ENCODE measurements around the gene IQCH.
"Not testable (repeated sequence)": the region's sequence is repeated elsewhere in the genome, so short reads cannot be mapped to it uniquely, and the experiment has no call there.

The IQCH gene

GRCh38 chr15:67256051-67256450 lies 1.5 kb downstream of the IQCH start:
- no peak overlapping the region for H3K27ac ChIP-seq
- no peaks in the 10 kb centered on the region for H3K9me3 ChIP-seq
- peaks cover 21% of the 10 kb centered on the region for H3K27me3 ChIP-seq
- H3K4me1 ChIP-seq (ENCODE audit: control insufficient read depth in 1 of 2, insufficient read depth in 1 of 2, low read depth in 1 of 2, low read length in 1 of 2): peaks cover 25 to 27% of the 10 kb centered on the region in 2 experiments
- TF ChIP-seq CTCF (IDR thresholded peaks at IDR 0.05): no peak
- no peaks in the 10 kb centered on the region for H3K36me3 ChIP-seq
- no peak overlapping the region for H3K4me3 ChIP-seq (ENCODE audit: low read depth in 1 of 2, low read length in 1 of 2)

GRCh38 chr15:67258412-67258811 lies 3.8 kb downstream of the IQCH start:
- H3K9me3 ChIP-seq; H3K4me3 ChIP-seq (ENCODE audit: low read depth in 1 of 2, low read length in 1 of 2); H3K27ac ChIP-seq; H3K36me3 ChIP-seq: not testable (repeated sequence)
- H3K27me3 ChIP-seq: peaks cover 21% of the 10 kb centered on the region
- H3K4me1 ChIP-seq (ENCODE audit: control insufficient read depth in 1 of 2, insufficient read depth in 1 of 2, low read depth in 1 of 2, low read length in 1 of 2): peaks cover 16 to 17% of the 10 kb centered on the region in 2 experiments

- Histone ChIP-seq H3K4me1 (ENCODE audit: control insufficient read depth in 1 of 2, insufficient read depth in 1 of 2, low read depth in 1 of 2, low read length in 1 of 2) (peaks cover 6 to 10% of the 10 kb centered on the region in 2 experiments), H3K36me3 (no peaks in the 10 kb centered on the region), H3K4me3 (ENCODE audit: low read depth in 1 of 2, low read length in 1 of 2) (no peak overlapping the region), H3K9me3 (no peaks in the 10 kb centered on the region), H3K27me3 (peaks cover 21% of the 10 kb centered on the region), H3K27ac (no peak overlapping the region)
- no peak for TF ChIP-seq CTCF (IDR thresholded peaks at IDR 0.05)
These were observed 4.8 kb downstream of the IQCH start for GRCh38 chr15:67259379-67259778.

GRCh38 chr15:67259806-67260205 lies 5.2 kb downstream of the IQCH start:
- no peak overlapping the region for H3K4me3 ChIP-seq (ENCODE audit: low read depth in 1 of 2, low read length in 1 of 2)
- peaks cover 5 to 8% of the 10 kb centered on the region in 2 experiments for H3K4me1 ChIP-seq (ENCODE audit: control insufficient read depth in 1 of 2, insufficient read depth in 1 of 2, low read depth in 1 of 2, low read length in 1 of 2)
- no peaks in the 10 kb centered on the region for H3K9me3 ChIP-seq
- H3K36me3 ChIP-seq: no peaks in the 10 kb centered on the region
- H3K27ac ChIP-seq: no peak overlapping the region
- peaks cover 21% of the 10 kb centered on the region for H3K27me3 ChIP-seq
- TF ChIP-seq CTCF (IDR thresholded peaks at IDR 0.05): no peak

- no peak for TF ChIP-seq CTCF (IDR thresholded peaks at IDR 0.05)
- no peaks in the 10 kb centered on the region for H3K9me3 ChIP-seq
- no peaks in the 10 kb centered on the region for H3K36me3 ChIP-seq
- H3K4me3 ChIP-seq (ENCODE audit: low read depth in 1 of 2, low read length in 1 of 2): no peak overlapping the region
- no peaks in the 10 kb centered on the region for H3K27me3 ChIP-seq
- H3K4me1 ChIP-seq (ENCODE audit: control insufficient read depth in 1 of 2, insufficient read depth in 1 of 2, low read depth in 1 of 2, low read length in 1 of 2): no peaks in the 10 kb centered on the region
- no peak overlapping the region for H3K27ac ChIP-seq
These were observed 12.3 kb downstream of the IQCH start for GRCh38 chr15:67266870-67267269.

GRCh38 chr15:67267440-67267839 lies 12.9 kb downstream of the IQCH start:
- Histone ChIP-seq H3K36me3 (no peaks in the 10 kb centered on the region), H3K4me3 (ENCODE audit: low read depth in 1 of 2, low read length in 1 of 2) (no peak overlapping the region), H3K27me3 (no peaks in the 10 kb centered on the region), H3K27ac (no peak overlapping the region), H3K9me3 (no peaks in the 10 kb centered on the region), H3K4me1 (ENCODE audit: control insufficient read depth in 1 of 2, insufficient read depth in 1 of 2, low read depth in 1 of 2, low read length in 1 of 2) (no peaks in the 10 kb centered on the region)
- no peak for TF ChIP-seq CTCF (IDR thresholded peaks at IDR 0.05)

All from neutrophil (primary cell).